Measurements from ENCODE around the gene HECTD1.
"Not testable (repeated sequence)": the region's sequence is repeated elsewhere in the genome, so short reads cannot be mapped to it uniquely, and the experiment has no call there.

HECTD1 gene

GRCh38 chr14:31138301-31138700, 69.3 kb downstream of the HECTD1 start:
- no peak for DNase-seq

DNA sequence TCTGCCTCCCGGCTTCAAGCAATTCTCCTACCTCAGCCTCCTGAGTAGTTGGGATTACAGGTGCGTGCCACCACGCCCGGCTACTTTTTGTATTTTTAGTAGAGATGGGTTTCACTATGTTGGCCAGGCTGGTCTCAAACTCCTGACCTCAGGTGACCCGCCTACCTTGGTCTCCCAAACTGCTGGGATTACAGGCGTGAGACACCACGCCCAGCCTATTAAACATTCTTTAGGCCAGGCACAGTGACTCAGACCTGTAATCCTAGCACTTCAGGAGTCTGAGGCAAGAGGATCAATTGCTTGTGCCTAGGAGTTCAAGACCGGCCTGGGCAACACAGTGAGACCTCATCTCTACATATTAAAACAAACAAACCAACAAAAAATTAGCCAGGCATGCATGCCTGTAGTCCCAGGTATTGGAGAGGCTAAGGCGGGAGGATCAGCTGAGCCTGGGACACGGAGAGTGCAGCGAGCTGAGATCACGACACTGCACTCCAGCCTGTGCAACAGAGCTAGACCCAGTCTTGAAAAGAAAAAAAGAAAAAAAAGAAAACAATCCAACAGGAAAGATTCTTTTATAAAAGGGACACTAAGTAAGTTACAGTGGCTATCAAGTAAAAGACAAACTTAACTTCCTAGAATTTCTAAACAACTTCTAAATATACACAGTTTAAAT, 70.2 kb downstream of the HECTD1 start:
- no peak for DNase-seq

DNA sequence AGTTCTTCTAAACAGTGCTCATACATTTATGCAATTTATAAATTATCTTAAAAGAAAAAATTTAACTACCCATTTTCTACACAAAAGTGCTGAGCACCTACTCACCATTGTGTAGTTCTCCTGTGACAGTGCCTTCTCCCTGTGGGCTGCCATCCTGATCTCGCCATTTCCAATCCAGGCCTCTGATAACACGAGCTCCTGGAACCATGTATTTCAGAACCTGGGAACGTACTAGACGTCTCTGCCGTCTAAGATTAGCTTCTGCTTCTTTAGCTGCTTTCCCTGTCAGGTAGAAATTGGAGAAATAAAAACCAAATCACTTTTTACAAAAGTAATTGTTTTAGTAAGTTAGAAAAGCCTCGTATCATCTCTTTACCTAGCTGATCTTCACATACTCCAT, 74.5 kb downstream of the HECTD1 start:
- DNase-seq = no peak

DNA sequence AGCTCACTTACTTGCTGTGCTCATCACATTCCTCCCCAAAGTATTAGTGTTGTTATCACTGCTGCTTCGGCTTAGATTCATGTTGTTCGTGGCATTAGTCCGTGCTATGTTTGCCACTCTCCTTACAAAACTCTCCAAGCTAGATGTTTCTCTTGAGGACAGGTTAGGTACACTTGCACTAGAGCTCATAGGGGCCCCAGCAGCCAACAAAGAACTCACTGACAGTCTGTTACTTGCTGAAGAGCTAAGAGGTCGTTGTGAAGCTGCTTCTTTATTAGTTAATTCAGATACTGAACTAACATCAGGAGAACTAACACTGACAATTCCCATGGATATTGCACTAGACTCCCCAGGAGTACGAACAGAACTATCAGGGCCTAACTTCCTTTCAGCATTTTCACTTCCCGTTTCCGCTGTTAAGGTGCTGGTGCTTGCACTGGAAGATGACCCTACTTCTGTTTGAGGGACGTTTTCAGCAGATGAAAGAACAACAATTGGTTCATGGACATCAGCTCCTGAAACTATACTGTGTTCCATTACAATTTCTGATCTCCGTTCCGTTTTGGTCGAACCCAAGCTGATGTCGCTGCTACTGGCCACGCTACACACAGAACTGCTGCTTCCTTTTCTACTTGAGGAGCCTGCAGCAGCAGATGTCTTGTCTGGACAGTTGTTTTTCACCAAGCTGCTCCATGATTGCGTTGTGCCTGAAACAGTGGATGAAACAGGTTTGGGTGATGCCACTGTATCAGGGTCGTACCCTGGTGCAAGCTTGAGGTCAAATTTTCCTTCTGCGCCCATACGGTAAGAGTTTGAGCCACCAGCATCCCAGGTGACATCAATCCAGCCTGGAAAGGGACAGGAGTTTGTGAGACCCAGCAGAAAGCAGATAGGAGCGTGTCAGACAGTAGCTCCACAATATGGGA, 78.7 kb downstream of the HECTD1 start:
- no peak for DNase-seq

GRCh38 chr14:31127690-31128089, 79.9 kb downstream of the HECTD1 start:
- peak; percentile 47 for DNase-seq

- no peak for DNase-seq
Observed at GRCh38 chr14:31126680-31127079, 80.9 kb downstream of the HECTD1 start.

GRCh38 chr14:31125231-31125630, 82.4 kb downstream of the HECTD1 start:
- DNase-seq = no peak

DNA sequence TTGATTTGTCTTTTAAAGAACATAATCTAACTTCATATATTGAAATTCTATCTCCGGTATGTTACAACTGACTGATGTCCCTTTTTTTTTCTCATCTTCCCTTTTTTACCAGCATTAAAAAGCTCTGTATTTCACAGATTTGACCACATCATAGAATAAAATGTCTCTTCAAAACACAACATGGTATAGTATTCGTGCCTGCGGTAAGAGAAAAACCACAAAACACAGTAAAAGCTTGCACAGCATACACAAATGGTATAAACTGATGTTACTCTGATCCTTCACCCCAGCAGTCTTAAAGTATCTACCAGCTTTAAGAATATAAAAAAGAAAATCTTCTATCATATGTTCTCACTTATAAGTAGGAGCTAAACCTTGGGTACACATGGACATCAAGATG, 83.4 kb downstream of the HECTD1 start:
- DNase-seq = no peak

DNA sequence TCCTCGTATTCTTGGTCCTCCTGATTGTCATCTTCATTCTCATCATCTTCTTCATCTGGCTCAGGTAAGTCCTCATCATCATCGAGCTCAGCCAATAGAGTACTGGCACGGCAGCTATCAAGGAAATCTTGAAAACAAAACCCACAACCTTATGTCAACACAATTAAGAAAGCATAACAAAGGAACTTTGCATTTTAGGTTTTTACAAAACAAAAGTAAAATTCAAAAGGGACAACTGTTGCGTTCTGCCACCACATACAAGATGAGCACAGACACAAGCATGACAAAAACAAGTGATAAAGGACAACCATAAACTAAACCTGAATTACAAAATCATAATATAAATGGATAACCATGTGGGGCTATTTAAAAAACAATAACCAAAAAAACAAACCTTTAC, 84.7 kb downstream of the HECTD1 start:
- DNase-seq = no peak

DNA sequence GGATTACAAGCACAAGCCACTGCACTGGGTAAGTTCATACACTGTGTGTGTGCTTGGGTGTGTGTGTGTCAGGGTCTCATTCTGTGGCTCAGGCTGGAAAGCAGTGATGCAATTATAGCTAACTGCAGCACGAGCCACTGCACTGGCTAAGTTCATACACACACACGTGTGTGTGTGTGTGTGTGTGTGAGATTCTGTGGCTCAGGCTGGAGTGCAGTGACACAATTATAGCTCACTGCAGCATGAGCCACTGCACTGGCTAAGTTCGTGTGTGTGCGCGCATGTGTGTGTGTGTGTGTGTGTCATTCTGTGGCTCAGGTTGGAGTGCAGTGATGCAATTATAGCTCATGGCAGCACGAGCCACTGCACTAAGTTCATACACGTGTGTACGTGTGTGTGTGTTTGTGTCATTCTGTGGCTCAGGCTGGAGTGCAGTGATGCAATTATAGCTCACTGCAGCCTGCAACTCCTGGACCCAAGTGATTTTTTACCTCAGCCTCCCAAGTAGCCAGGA, 85.4 kb downstream of the HECTD1 start:
- no peak for DNase-seq

DNA sequence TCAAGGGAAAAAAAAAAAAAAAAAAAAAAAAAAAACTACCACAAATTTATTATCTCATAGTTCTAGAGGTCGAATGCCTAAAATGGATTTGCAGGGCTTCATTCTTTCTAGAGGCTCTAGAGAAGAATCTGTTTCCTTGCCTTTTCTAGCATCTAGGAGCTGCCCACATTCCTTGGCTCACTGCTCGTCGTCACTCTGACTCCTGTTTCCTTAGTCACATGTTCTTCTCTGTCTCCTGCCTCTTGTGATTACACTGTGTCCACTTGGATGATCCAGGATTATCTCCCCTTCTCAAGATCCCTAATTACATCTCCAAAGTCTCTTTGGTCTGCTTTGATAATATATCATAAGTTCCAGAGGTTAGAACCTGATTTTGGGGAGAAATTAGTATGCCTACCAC, 88.7 kb downstream of the HECTD1 start:
- DNase-seq = no peak

GRCh38 chr14:31113794-31114193, 93.8 kb downstream of the HECTD1 start:
- no peak for DNase-seq

- no peak for DNase-seq
Observed at GRCh38 chr14:31110872-31111271, 96.7 kb downstream of the HECTD1 start.

GRCh38 chr14:31109257-31109656, 98.3 kb downstream of the HECTD1 start:
- DNase-seq = no peak

- no peak for DNase-seq
Observed at GRCh38 chr14:31106768-31107167, 100.8 kb downstream of the HECTD1 start.

GRCh38 chr14:31097081-31097480, 110.5 kb downstream of the HECTD1 start:
- no peak for DNase-seq

- no peak for DNase-seq
Observed at GRCh38 chr14:31096255-31096654, 111.3 kb downstream of the HECTD1 start.

DNA sequence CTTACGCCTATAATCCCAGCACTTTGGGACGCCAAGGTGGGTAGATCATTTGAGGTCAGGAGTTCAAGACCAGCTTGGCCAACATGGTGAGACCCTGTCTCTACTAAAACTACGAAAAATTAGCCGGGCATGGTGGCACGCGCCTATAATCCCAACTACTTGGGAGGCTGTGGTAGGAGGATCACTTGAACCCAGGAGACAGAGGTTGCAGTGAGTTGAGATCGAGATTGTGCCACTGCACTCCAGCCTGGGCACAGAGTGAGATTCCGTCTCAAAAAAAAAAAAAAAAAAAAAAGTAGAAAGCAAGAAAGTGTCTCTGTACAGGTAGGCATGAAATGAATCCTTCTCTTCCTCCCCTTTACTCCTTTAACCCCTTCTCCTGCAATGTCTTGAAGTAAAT, 111.8 kb downstream of the HECTD1 start:
- not testable (repeated sequence) for DNase-seq

DNA sequence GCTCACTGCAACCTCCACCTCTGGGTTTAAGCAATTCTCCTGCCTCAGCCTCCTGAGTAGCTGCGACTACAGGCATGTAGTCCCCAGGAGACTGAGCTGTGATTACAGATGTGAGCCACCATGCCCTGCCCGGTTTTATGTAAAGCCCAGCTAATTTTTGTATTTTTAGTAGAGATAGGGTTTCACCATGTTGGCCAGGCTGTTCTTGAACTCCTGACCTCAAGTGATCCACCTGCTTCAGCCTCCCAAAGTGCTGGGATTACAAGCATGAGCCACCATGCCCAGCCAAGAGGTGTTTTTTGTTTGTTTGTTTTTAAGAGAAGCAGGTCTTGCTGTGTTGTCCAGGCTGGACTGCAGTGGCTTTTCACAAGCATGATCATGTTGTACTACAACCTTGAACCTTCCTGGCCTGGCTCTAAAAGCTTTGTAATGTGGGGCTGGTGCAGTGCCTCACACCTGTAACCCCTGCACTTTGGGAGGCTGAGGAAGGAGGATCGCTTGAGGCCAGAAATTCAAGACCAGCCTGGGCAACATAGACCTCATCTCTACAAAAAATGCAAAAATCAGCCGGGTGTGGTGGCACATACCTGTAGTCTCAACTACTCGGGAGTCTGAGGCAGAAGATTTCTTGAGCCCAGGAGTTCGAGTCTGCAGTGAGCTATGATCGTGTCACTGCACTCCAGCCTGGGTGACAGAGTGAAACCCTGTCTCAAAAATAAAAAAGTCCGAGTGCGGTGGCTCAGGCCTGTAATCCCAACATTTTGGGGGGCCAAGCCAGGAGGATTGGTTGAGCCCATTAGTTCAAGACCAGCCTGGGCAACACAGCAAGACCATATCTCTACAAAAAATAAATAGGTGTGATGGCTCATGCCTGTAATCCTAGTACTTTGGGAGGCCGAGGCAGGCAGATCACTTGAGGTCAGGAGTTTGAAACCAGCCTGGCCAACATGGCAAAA, 113.4 kb downstream of the HECTD1 start:
- not testable (repeated sequence) for DNase-seq

- DNase-seq = no peak
Observed at GRCh38 chr14:31092160-31092708, 115.4 kb downstream of the HECTD1 start.

- peak; percentile 40 for DNase-seq
Observed at GRCh38 chr14:31090883-31091764, 116.5 kb downstream of the HECTD1 start.

Data from kidney glomerular epithelial cell (primary cell).